Liver (tissue), 9 donors: ENCODE data around the gene FILIP1L. TPM values are rescaled to one million over a fixed set of nuclear protein-coding genes. Genes with fewer than 3 reads are reported as not detected.

Source experiments
- DNase-seq: peaks from one replicate; pipeline ENCODE4 v3.0.0-alpha.2; 2017; ENCODE audit warnings: low spot score
- H3K27ac ChIP-seq, 2 donors: one replicate each; pipeline ENCODE4 v1.7.0; 2013; ENCODE audit warnings: inconsistent platforms in 2 of 2, low read length in 2 of 2, control low read depth in 1 of 2, low read depth in 1 of 2, mild to moderate bottlenecking in 1 of 2
- H3K27me3 ChIP-seq, 4 donors: one replicate each; pipeline versions ENCODE4 v1.6.1 to v1.7.0; 2013; ENCODE audit warnings: low read length in 3 of 4, inconsistent platforms in 1 of 4, mild to moderate bottlenecking in 1 of 4, moderate library complexity in 1 of 4; ENCODE audit not compliant: control insufficient read depth in 4 of 4, insufficient read depth in 4 of 4
- H3K36me3 ChIP-seq, 4 donors: one replicate each; pipeline versions ENCODE4 v1.6.1 to v1.7.0; 2013; ENCODE audit warnings: low read length in 3 of 4, mild to moderate bottlenecking in 3 of 4, low read depth in 1 of 4, moderate library complexity in 1 of 4; ENCODE audit not compliant: control insufficient read depth in 4 of 4, insufficient read depth in 3 of 4
- H3K4me1 ChIP-seq, 4 donors: one replicate each; pipeline versions ENCODE4 v1.6.1 to v1.7.0; 2013; ENCODE audit warnings: low read length in 3 of 4, mild to moderate bottlenecking in 3 of 4, moderate library complexity in 1 of 4; ENCODE audit not compliant: control insufficient read depth in 4 of 4, insufficient read depth in 4 of 4
- H3K4me3 ChIP-seq, 3 donors: one replicate each; pipeline versions ENCODE4 v1.6.1 to v1.7.0; 2013; ENCODE audit warnings: low read length in 3 of 3, control low read depth in 1 of 3, low read depth in 1 of 3, mild to moderate bottlenecking in 1 of 3
- H3K9ac ChIP-seq, 2 donors: one replicate each; pipeline ENCODE4 v1.7.0; 2013; ENCODE audit warnings: low read length in 2 of 2, mild to moderate bottlenecking in 2 of 2, moderate library complexity in 2 of 2, control low read depth in 1 of 2, low read depth in 1 of 2
- H3K9me3 ChIP-seq, 4 donors: one replicate each; pipeline versions ENCODE4 v1.6.1 to v1.7.0; 2013; ENCODE audit warnings: low read length in 3 of 4; ENCODE audit not compliant: control insufficient read depth in 4 of 4
- EGR1 ChIP-seq, 2 donors: IDR thresholded peaks; 2 replicates each; pipeline ENCODE4 v1.6.1; 2016 to 2018; ENCODE audit warnings: antibody characterized with exemption in 2 of 2, low read depth in 2 of 2
- FOXA1 ChIP-seq: IDR thresholded peaks from 2 replicates; pipeline ENCODE4 v1.6.1; 2016; ENCODE audit warnings: antibody characterized with exemption
- FOXA2 ChIP-seq: IDR thresholded peaks from 2 replicates; pipeline ENCODE4 v1.6.1; 2016; ENCODE audit warnings: antibody characterized with exemption
- HNF4A ChIP-seq, 2 donors: conservative IDR thresholded peaks; 2 replicates each; pipeline ENCODE4 v1.6.1; 2016; ENCODE audit warnings: antibody characterized with exemption in 2 of 2, mild to moderate bottlenecking in 2 of 2
- HNF4G ChIP-seq: IDR thresholded peaks from 2 replicates; pipeline ENCODE4 v1.6.1; 2016; ENCODE audit warnings: antibody characterized with exemption
- JUND ChIP-seq, 2 donors: IDR thresholded peaks; 2 replicates each; pipeline ENCODE4 v1.6.1; 2016; ENCODE audit warnings: antibody characterized with exemption in 2 of 2
- NR2F2 ChIP-seq: IDR thresholded peaks from 2 replicates; pipeline ENCODE4 v1.6.1; 2016; ENCODE audit warnings: antibody characterized with exemption
- RAD21 ChIP-seq, 2 donors: IDR thresholded peaks; 2 replicates each; pipeline ENCODE4 v1.6.1; 2016; ENCODE audit warnings: antibody characterized with exemption in 2 of 2, mild to moderate bottlenecking in 2 of 2
- SP1 ChIP-seq: IDR thresholded peaks from 2 replicates; pipeline ENCODE4 v1.6.1; 2018; ENCODE audit warnings: antibody characterized with exemption, mild to moderate bottlenecking
- TAF1 ChIP-seq: conservative IDR thresholded peaks from 2 replicates; pipeline ENCODE4 v1.6.1; 2016; ENCODE audit warnings: antibody characterized with exemption, mild to moderate bottlenecking
- YY1 ChIP-seq: IDR thresholded peaks from 2 replicates; pipeline ENCODE4 v1.6.1; 2016; ENCODE audit warnings: antibody characterized with exemption, mild to moderate bottlenecking
- WGBS: extraction: QIAGEN DNeasy Blood & Tissue Kit; methylation state at CpG from one replicate; pipeline ENCODE4 v1.1.7; 2013; 5-methylcytosine and 5-hydroxymethylcytosine counted together
- polyA plus RNA-seq, 2 donors: library from polyadenylated mRNA; stranded (reverse) in 1 of 2; unstranded in 1 of 2; fragments of 200-250 nt in 1 of 2; fragments of >200 nt in 1 of 2; fragmentation: Nextera tagmentation in 1 of 2; extraction: Ambion mirVana in 1 of 2; gene quantifications; one replicate each; pipeline versions ENCODE4 v1.2.1 to v1.2.3, GENCODE V29; 2013 to 2015
- total RNA-seq, 2 donors: library from RNA; depleted of rRNA; stranded (reverse); fragments of >200 nt; gene quantifications; one replicate each; pipeline ENCODE4 v1.2.3, GENCODE V29; 2014
- TF ChIP-seq, protein P1 (sequence below): IDR thresholded peaks from 2 replicates; pipeline ENCODE4 v1.6.1; 2016; ENCODE audit warnings: antibody characterized with exemption, mild to moderate bottlenecking
- TF ChIP-seq, protein P2 (sequence below): IDR thresholded peaks from 2 replicates; pipeline ENCODE4 v1.6.1; 2016; ENCODE audit warnings: antibody characterized with exemption
- TF ChIP-seq, protein P3 (sequence below): fragments of 150-350 bp; IDR thresholded peaks from 2 replicates; pipeline ENCODE4 v1.5.1; 2017; ENCODE audit warnings: improper control_type of control experiment, low read depth, low read length; ENCODE audit not compliant: missing input control
- TF ChIP-seq, protein P4 (sequence below): IDR thresholded peaks from 2 replicates; pipeline ENCODE4 v1.6.1; 2016; ENCODE audit warnings: antibody characterized with exemption
- TF ChIP-seq, protein P5 (sequence below): IDR thresholded peaks from 2 replicates; pipeline ENCODE4 v1.6.1; 2016; ENCODE audit warnings: antibody characterized with exemption
- donor health status: healthy.
- donor health status: healthy.
- donor health status: healthy.
- donor health status: healthy.
- donor health status: healthy.

The FILIP1L gene
- total and polyA plus RNA-seq, 4 donors = 1.4 to 6.5 (median 1.9) TPM

DNA sequence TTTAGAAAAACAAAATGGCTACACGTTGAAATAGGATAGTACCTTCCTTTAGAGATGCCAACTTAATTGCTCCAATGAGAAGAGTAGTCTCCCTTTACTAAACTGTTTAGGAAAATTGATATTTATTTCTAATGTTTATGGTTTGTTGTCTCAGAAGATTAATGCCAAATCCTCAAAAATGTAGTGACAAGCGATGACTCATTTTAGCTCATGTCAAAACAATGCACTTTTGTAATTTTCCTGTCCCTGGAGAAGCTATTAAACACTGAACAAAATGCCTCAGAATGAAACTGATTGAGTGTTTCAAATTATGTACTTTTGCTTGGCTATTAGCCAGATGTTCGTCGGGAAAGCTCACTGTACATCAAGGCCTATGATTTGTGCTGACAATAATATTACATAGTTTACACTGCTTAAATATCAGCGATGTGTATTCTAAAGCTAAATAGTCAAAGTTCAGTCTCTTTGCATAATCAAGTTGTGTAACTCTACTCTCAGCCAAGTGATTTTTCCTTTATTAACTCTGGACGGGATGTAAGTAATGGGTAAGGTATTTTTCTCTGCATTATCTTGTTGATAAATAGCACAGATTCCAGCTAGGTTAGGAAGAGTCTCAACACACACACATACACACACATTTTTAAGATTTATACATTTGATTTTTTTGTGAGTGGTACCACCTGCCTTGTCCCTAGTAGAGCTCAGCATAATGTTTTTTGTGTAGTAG is 212.9 kb downstream of the FILIP1L start (continued):
- TF ChIP-seq, protein P1, sequence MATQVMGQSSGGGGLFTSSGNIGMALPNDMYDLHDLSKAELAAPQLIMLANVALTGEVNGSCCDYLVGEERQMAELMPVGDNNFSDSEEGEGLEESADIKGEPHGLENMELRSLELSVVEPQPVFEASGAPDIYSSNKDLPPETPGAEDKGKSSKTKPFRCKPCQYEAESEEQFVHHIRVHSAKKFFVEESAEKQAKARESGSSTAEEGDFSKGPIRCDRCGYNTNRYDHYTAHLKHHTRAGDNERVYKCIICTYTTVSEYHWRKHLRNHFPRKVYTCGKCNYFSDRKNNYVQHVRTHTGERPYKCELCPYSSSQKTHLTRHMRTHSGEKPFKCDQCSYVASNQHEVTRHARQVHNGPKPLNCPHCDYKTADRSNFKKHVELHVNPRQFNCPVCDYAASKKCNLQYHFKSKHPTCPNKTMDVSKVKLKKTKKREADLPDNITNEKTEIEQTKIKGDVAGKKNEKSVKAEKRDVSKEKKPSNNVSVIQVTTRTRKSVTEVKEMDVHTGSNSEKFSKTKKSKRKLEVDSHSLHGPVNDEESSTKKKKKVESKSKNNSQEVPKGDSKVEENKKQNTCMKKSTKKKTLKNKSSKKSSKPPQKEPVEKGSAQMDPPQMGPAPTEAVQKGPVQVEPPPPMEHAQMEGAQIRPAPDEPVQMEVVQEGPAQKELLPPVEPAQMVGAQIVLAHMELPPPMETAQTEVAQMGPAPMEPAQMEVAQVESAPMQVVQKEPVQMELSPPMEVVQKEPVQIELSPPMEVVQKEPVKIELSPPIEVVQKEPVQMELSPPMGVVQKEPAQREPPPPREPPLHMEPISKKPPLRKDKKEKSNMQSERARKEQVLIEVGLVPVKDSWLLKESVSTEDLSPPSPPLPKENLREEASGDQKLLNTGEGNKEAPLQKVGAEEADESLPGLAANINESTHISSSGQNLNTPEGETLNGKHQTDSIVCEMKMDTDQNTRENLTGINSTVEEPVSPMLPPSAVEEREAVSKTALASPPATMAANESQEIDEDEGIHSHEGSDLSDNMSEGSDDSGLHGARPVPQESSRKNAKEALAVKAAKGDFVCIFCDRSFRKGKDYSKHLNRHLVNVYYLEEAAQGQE = no peak
- TF ChIP-seq, protein P2, sequence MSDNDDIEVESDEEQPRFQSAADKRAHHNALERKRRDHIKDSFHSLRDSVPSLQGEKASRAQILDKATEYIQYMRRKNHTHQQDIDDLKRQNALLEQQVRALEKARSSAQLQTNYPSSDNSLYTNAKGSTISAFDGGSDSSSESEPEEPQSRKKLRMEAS = no peak
- TF ChIP-seq SP1 = peak; percentile 61
- peak; percentile 95 to 96 for TF ChIP-seq JUND (IDR thresholded peaks at IDR 0.05)
- TF ChIP-seq HNF4G = peak; percentile 44
- TF ChIP-seq, protein P3, sequence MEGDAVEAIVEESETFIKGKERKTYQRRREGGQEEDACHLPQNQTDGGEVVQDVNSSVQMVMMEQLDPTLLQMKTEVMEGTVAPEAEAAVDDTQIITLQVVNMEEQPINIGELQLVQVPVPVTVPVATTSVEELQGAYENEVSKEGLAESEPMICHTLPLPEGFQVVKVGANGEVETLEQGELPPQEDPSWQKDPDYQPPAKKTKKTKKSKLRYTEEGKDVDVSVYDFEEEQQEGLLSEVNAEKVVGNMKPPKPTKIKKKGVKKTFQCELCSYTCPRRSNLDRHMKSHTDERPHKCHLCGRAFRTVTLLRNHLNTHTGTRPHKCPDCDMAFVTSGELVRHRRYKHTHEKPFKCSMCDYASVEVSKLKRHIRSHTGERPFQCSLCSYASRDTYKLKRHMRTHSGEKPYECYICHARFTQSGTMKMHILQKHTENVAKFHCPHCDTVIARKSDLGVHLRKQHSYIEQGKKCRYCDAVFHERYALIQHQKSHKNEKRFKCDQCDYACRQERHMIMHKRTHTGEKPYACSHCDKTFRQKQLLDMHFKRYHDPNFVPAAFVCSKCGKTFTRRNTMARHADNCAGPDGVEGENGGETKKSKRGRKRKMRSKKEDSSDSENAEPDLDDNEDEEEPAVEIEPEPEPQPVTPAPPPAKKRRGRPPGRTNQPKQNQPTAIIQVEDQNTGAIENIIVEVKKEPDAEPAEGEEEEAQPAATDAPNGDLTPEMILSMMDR = no peak

DNA sequence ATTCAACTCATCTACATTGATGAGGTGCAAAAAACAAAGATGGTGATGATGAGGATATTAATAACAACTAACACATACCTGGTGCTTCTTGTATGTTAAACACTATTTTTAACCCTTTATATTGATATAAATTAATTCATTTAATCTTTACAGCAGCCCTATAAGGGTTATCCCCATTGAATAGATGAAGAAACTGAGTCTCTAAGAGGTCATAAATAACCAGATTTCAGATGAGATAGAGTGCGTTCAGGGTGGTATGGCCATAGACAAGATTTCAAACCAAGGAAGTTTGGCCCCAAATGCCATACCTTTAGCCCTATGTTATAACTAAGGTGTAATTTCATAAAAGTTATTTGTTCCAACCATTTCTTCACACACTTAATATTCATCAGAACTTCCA is 214.1 kb downstream of the FILIP1L start:
- Histone ChIP-seq H3K27ac (peak overlapping the region in 1 of 2 donors; percentile 8), H3K4me3 (no peak overlapping the region), H3K9me3 (no peaks in the 10 kb centered on the region), H3K36me3 (no peaks in the 10 kb centered on the region), H3K4me1 (peaks cover 0 to 13% (median 4%) of the 10 kb centered on the region in 4 donors), H3K9ac (no peak overlapping the region), H3K27me3 (no peaks in the 10 kb centered on the region)
- DNase-seq = no peak
- no peak for TF ChIP-seq SP1
- TF ChIP-seq FOXA2 = no peak
- no peak for TF ChIP-seq HNF4G
- TF ChIP-seq YY1 = no peak
- TF ChIP-seq RAD21 (IDR thresholded peaks at IDR 0.05) = no peak
- TF ChIP-seq HNF4A (conservative IDR thresholded peaks at IDR 0.05) = no peak
- TF ChIP-seq EGR1 (IDR thresholded peaks at IDR 0.05; ENCODE audit: low read depth in 2 of 2) = no peak
- TF ChIP-seq, protein P4, sequence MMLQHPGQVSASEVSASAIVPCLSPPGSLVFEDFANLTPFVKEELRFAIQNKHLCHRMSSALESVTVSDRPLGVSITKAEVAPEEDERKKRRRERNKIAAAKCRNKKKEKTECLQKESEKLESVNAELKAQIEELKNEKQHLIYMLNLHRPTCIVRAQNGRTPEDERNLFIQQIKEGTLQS = no peak
- TF ChIP-seq FOXA1 = no peak
- TF ChIP-seq, protein P1 = no peak
- TF ChIP-seq, protein P2 = no peak
- TF ChIP-seq NR2F2 = no peak
- TF ChIP-seq, protein P5, sequence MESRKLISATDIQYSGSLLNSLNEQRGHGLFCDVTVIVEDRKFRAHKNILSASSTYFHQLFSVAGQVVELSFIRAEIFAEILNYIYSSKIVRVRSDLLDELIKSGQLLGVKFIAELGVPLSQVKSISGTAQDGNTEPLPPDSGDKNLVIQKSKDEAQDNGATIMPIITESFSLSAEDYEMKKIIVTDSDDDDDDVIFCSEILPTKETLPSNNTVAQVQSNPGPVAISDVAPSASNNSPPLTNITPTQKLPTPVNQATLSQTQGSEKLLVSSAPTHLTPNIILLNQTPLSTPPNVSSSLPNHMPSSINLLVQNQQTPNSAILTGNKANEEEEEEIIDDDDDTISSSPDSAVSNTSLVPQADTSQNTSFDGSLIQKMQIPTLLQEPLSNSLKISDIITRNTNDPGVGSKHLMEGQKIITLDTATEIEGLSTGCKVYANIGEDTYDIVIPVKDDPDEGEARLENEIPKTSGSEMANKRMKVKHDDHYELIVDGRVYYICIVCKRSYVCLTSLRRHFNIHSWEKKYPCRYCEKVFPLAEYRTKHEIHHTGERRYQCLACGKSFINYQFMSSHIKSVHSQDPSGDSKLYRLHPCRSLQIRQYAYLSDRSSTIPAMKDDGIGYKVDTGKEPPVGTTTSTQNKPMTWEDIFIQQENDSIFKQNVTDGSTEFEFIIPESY = no peak
- TF ChIP-seq, protein P3 = no peak
- no peak for TF ChIP-seq TAF1
- 98% methylated on average over 1 of the region's 1 CpG for WGBS
